Islet precursor cell (in vitro differentiated cells): ENCODE data around the gene POLR3G.

Experiments used
- DNase-seq: peaks from one replicate; pipeline ENCODE4 v3.0.0-alpha.2; 2018

Gene POLR3G

GRCh38 chr5:90553711-90554110, 79.0 kb downstream of the POLR3G start:
- no peak for DNase-seq

DNA sequence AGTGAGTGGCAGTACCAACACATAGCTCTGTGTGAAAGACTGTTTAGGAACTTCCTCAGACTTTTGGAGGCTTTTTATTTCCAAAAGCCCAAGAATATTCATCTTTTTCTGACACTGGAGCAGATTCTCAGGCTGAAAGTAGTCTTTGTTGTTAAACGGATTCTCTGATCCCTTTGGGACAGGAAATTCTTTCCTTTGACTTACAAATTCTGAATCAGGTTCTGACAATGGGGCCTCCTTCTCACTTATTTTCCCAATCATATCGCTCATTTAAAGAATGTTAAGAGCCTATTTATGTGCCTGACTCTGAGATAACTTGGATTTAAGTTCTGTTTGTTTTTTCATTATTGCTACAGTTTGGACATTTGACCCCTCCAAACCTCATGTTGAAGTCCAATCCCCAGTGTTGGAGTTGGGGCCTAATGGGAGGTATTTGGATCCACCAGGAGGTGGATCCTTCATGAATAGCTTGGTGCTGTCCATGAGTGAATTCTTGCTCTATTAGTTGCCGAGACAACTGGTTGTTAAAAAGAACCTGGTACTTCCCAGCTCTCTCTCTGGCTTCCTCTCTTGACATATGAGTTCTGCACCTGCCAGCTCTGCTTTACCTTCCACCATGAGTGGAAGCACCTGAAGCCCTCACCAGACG, 79.8 kb downstream of the POLR3G start:
- DNase-seq, result no peak

DNA sequence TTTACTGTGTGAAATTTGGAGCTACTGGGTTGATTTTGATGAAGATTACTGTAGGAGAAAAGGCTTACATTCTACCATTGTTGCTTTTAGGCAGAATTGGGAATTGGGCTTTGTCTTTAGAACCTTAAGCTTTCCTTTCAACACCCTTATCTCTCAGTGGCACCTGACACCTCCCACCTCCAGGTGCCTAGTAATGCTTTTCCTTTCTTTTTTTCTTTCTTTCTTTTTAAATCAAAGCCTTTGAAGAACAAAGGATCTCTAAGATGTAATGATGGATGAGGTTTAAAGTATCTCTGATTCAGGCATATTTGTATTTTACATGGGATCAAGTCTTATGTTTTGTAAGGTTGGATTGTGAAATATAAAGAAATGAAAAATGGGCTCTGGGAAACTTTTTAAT, 81.0 kb downstream of the POLR3G start:
- DNase-seq, result no peak

DNA sequence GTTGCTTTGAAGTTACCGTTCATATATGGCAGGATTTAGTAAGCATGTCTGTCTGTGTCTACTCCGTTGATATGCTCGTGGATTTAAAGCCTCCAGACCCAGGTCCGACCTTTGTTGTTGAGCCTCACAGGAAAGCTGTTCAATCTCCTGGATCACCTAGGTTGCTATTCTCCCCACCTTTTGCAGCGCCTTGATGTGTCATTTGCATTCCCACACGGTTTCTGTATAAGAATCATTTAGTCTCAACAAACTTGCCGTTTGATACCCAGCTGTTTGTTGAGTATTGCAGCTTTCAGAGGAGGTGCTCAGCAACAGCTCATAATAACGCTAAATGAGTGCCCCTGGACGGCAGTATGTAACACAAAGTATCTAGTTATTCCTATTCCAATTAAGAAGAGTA, 82.7 kb downstream of the POLR3G start:
- DNase-seq, result no peak

GRCh38 chr5:90557871-90558270, 83.2 kb downstream of the POLR3G start:
- no peak for DNase-seq

DNA sequence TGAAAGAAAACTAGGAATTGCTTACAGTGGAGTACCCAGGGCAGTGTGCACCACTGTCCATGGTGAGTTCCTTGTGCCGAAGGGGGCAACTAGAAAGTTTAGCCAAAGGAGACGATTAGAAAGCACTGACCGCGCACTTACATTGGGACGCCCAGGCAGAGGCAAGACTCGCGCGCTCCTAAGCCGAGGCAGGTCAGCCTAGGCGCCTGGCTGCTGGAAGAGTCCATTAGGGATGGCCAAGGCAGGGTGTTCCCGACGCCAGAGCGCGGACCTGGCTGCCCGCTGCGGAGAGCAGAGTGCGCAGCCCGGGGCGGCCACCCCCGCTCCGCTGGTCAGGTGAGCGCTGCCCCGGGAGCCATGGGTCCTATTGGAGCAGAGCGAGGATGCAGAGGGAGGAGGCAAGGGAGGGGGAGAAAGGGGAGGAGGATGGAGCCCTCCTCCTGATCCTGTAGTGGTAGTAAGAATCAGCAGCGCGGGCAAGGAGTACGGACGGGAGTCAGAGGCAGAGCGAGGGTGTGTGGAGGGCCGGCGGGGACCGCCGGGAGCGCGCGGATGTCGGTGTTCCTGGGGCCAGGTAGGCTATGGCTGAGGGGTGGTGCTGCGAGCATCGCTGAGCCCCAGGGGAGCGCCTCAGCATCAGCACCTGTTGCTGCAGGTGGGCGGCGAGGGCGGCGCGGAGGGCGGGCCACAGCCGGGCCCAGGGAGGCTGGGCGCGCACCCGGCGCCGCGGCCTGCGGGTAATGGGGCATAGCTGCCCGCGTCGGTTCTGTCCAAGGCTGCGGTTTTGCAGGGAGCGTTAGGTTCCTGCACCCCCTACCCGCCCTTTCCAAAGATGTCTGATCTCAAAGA, 83.9 kb downstream of the POLR3G start, which contains the start of gene ADGRV1:
Gene ADGRV1, plus strand, starts transcription at position 454 of the 849 bp plus-strand sequence. Its CDS starts 99 bp downstream, at position 553.
- DNase-seq, result peak; percentile 99

DNA sequence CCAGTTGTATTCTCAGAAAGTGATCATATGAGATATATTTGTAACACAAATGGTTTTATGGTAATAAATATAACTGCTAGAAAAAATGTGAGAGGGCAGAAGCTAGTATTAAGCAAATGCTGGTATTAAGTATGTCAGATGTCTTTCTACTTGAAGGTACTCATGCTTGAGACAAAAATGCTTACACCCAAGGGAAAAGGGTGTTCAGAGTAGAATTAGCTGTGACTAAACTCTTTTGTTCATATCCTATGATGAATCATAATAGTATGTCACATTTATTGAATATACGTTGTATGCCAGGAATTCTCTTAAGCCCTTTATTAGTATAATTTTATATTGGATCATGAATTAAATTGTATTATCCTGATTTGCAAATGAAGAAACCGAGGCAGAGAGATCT, 86.1 kb downstream of the POLR3G start:
- DNase-seq, result no peak

GRCh38 chr5:90561766-90562165, 87.1 kb downstream of the POLR3G start:
- DNase-seq, result no peak

DNA sequence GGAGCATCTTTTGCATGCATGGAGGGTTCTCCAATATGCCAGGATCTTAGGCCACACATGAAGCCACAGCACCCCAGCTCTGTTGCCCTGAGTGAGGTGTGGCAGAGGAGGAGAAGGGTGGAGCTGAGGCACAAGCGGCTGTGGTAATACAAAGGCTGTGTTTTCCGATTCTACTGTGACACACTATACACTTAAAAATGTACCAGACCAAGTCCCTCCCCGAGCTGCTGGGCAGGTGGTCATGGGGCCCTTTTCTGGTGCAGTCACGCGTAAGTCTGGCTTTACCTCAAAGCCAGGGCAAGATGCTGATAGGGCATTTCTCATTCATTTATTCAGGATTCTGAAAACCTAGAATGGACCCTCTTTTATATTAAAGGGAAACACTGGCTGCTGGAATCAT, 87.7 kb downstream of the POLR3G start:
- no peak for DNase-seq

GRCh38 chr5:90563108-90563507, 88.4 kb downstream of the POLR3G start:
- no peak for DNase-seq
